Ovary (tissue), 9 donors: ENCODE measurements around the gene SYNGR4. TPM values are rescaled to one million over a fixed set of nuclear protein-coding genes. Genes with fewer than 3 reads are reported as not detected.

Experiments used
- DNase-seq, 5 donors: peaks; one replicate each; pipeline ENCODE4 v3.0.0-alpha.2; 2019 to 2020
- H3K27ac ChIP-seq, 2 donors: fragments of 200-600 bp; one replicate each; pipeline versions ENCODE4 v1.5.1 to v1.8.0; 2019 to 2022
- H3K27me3 ChIP-seq: fragments of 200-600 bp; one replicate; pipeline ENCODE4 v1.8.0; 2022
- H3K36me3 ChIP-seq: fragments of 200-600 bp; sonication (generic); one replicate; pipeline ENCODE4 v1.5.1; 2019
- H3K4me1 ChIP-seq: one replicate; pipeline ENCODE4 v1.8.1; 2013; ENCODE audit warnings: mild to moderate bottlenecking, moderate library complexity; ENCODE audit not compliant: insufficient read depth
- H3K4me3 ChIP-seq: fragments of 200-600 bp; sonication (generic); one replicate; pipeline ENCODE4 v1.5.1; 2017
- H3K9me3 ChIP-seq, 2 donors: fragments of 200-600 bp in 1 of 2; sonication (generic) in 1 of 2; one replicate each; pipeline versions ENCODE4 v1.5.1 to v1.8.1; 2013 to 2019; ENCODE audit warnings: mild to moderate bottlenecking in 1 of 2, moderate library complexity in 1 of 2
- CTCF ChIP-seq, 3 donors: fragments of 450-650 bp in 2 of 3; fragments of 200-600 bp in 1 of 3; IDR thresholded peaks; one replicate each; pipeline versions ENCODE4 v1.5.1 to v1.8.0; 2016 to 2022; ENCODE audit warnings: antibody characterized with exemption in 3 of 3, mild to moderate bottlenecking in 1 of 3
- EP300 ChIP-seq: sonication (generic); formaldehyde crosslinking; IDR thresholded peaks from one replicate; pipeline ENCODE4 v1.6.1; 2017; ENCODE audit warnings: antibody characterized with exemption
- POLR2A ChIP-seq: fragments of 450-650 bp; IDR thresholded peaks from one replicate; pipeline ENCODE4 v1.6.1; 2017; ENCODE audit warnings: antibody characterized with exemption, mild to moderate bottlenecking, moderate library complexity
- WGBS, 3 donors: extraction: QIAGEN DNeasy Blood & Tissue Kit in 1 of 3; methylation state at CpG; one replicate each; pipeline versions ENCODE4 v1.1.5 to v1.1.7; 2013 to 2017; 5-methylcytosine and 5-hydroxymethylcytosine counted together
- intact Hi-C, 4 donors: fragments of 100-400 bp; cut with DNase I; formaldehyde crosslinking; loops; one replicate each; pipeline versions ENCODE4 v1.11.0 to v1.15.1; 2022 to 2023
- polyA plus RNA-seq, 2 donors: library from polyadenylated mRNA; stranded (reverse); fragments of 200-250 nt in 1 of 2; fragments of 350-450 nt in 1 of 2; fragmentation: Illumina TruSeq in 1 of 2; extraction: RNeasy Lipid Tissue Mini Kit (QIAGEN cat#74804) in 1 of 2; gene quantifications; one replicate each; pipeline ENCODE4 v1.2.3, GENCODE V29; 2013 to 2014
- total RNA-seq, 7 donors: library from RNA; depleted of rRNA in 2 of 7; stranded (reverse); fragments of >200 nt in 2 of 7; fragmentation: NEBNext Ultra II Directional in 3 of 7; extraction: Animal tissue kit (Norgen Biotek cat#: 25700) in 3 of 7; gene quantifications; one replicate each; pipeline versions ENCODE4 v1.1.0 to v1.2.4, GENCODE V29; 2016 to 2023
- donor health status: DM: no; HTN: no; CAD: no; lungs with moderate emphysema.
- donor health status: DM: no; HTN: no; CAD: no.
- donor health status: Bipolar disorder and iron deficiency.
- donor health status: DM: yes; HTN: yes; CAD: no.
- donor health status: DM: no; HTN: no; CAD: no.
- donor health status: DM: yes; HTN: yes; CAD: no.

Gene SYNGR4
- total and polyA plus RNA-seq, 9 donors: not detected

GRCh38 chr19:48340995-48341394 lies 23.2 kb upstream of the SYNGR4 start:
- Histone ChIP-seq H3K36me3 (no peaks in the 10 kb centered on the region), H3K4me1 (no peaks in the 10 kb centered on the region), H3K27ac (no peak overlapping the region), H3K9me3 (no peaks in the 10 kb centered on the region), H3K4me3 (no peak overlapping the region), H3K27me3 (no peaks in the 10 kb centered on the region)
- 82 to 91% (median 87%) methylated on average over 11 of the region's 11 CpGs for WGBS, 3 donors
- TF ChIP-seq POLR2A (no peak), CTCF (IDR thresholded peaks at IDR 0.05) (no peak), EP300 (no peak)
- intact Hi-C loops: loop anchor here in 1 of 4 donors (10.0 kb wide), 1 partner anchor 56 kb away; no protein-coding TSS in a partner anchor
- no peak for DNase-seq

- 95 to 96% (median 95%) methylated on average over 9 to 10 of the region's 10 CpGs for WGBS, 3 donors
- H3K27me3 ChIP-seq: no peaks in the 10 kb centered on the region
- H3K36me3 ChIP-seq: no peaks in the 10 kb centered on the region
- no peak for DNase-seq
- no peaks in the 10 kb centered on the region for H3K9me3 ChIP-seq
- intact Hi-C loops: loop anchor here in 1 of 4 donors (10.0 kb wide), 1 partner anchor 57 kb away; no protein-coding TSS in a partner anchor
- no peak overlapping the region for H3K27ac ChIP-seq
- no peak overlapping the region for H3K4me3 ChIP-seq
- H3K4me1 ChIP-seq: no peaks in the 10 kb centered on the region
- TF ChIP-seq EP300 (no peak), CTCF (IDR thresholded peaks at IDR 0.05) (no peak), POLR2A (no peak)
Measured at GRCh38 chr19:48341515-48342413, 22.4 kb upstream of the SYNGR4 start.

GRCh38 chr19:48342414-48342738 lies 21.8 kb upstream of the SYNGR4 start:
- WGBS, 3 donors: 80 to 91% (median 89%) methylated on average over 20 of the region's 20 CpGs
- TF ChIP-seq EP300 (no peak), POLR2A (no peak), CTCF (IDR thresholded peaks at IDR 0.05) (no peak)
- intact Hi-C loops: loop anchor here in 1 of 4 donors (10.0 kb wide), 1 partner anchor 58 kb away; no protein-coding TSS in a partner anchor
- Histone ChIP-seq H3K36me3 (no peaks in the 10 kb centered on the region), H3K4me3 (no peak overlapping the region), H3K4me1 (no peaks in the 10 kb centered on the region), H3K27ac (no peak overlapping the region), H3K9me3 (no peaks in the 10 kb centered on the region), H3K27me3 (no peaks in the 10 kb centered on the region)
- no peak for DNase-seq

- intact Hi-C loops: loop anchor here in 1 of 4 donors (10.0 kb wide), 1 partner anchor 58 kb away; no protein-coding TSS in a partner anchor
- Histone ChIP-seq H3K4me3 (no peak overlapping the region), H3K4me1 (no peaks in the 10 kb centered on the region), H3K36me3 (no peaks in the 10 kb centered on the region), H3K27me3 (no peaks in the 10 kb centered on the region), H3K9me3 (no peaks in the 10 kb centered on the region), H3K27ac (no peak overlapping the region)
- WGBS, 3 donors: 87 to 93% (median 90%) methylated on average over 23 of the region's 23 CpGs
- TF ChIP-seq POLR2A (no peak), EP300 (no peak), CTCF (IDR thresholded peaks at IDR 0.05) (no peak)
- DNase-seq: no peak
Measured at GRCh38 chr19:48342841-48343540, 21.2 kb upstream of the SYNGR4 start.
